GM19455 (cell line): ENCODE measurements around the gene ZBTB7C.

Experiments used
- ATAC-seq: cut with Tn5 transposase; IDR thresholded peaks from one replicate; pipeline ENCODE4 v1.9.1; 2021; ENCODE audit not compliant: unreplicated experiment

ZBTB7C gene

DNA sequence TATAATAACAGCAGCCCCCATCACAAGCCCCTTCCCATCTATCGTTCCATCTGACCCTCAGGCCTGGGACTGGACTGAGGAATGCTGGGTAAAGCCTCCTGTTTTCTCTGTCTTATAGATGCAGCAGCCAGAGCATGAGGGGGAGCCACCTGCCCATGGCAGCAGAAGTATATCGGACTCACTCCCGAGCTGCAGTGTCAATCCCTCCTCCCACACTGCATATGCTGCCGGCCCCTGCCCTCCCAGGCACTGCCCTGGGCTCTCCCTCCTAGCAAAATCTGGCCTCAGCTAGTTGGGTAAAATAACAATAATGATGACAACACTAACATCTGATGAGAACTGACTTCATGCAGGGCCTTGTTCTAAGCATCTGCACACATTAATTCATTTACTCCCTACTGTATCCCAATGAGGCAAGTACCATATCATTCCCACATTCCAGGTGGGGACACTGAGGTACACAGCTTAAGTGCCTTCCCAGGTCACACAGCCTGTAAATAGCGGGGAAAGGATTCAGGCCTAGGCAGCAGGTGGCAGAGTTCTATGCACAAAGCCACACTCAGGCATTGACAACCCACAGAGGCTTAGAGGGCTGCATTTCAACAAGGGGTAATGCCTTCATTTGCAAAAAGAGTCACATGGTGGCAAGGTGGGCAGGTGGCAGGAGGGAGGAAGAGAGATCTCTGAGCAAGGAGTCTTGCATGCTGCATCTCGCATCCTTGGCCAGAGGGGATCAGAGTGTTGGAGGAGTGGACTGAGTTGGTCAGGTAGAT is 190.0 kb downstream of the ZBTB7C start:
- ATAC-seq, result no peak

DNA sequence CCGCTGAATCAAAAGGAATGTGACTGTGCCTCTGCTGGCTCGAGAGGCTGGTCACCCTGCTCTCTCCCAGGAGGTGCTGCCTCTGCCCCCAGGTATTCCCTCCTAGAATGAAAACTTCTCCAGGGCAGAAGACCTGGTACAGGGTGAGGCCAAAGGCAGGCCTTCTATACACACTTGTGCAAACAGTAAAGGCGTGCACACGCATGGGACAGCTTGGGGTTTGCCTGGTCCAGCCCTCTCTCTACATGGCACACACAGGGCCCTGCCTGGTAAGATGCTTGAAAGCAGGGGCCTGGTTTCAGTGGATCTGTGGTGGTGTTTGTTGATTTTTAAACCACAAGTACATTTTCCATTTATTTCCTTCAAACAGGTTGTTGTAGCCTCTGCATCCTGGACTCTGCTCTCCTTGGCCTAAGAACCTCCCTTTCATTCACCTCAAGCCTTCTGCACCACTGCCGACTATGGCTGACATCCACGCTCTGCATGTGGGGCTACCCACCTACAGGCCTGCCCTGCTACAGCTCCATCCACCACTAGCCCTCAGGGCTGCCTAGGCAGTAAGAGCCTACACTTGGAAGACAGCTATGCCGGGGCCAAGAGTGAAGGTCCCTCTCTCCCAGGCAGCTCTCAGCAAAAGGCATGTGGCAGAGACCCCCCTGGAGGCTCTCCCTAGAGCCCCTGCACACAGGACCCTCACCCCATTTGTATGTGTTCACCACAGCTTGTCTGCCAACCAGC is 190.7 kb downstream of the ZBTB7C start:
- ATAC-seq, result no peak

DNA sequence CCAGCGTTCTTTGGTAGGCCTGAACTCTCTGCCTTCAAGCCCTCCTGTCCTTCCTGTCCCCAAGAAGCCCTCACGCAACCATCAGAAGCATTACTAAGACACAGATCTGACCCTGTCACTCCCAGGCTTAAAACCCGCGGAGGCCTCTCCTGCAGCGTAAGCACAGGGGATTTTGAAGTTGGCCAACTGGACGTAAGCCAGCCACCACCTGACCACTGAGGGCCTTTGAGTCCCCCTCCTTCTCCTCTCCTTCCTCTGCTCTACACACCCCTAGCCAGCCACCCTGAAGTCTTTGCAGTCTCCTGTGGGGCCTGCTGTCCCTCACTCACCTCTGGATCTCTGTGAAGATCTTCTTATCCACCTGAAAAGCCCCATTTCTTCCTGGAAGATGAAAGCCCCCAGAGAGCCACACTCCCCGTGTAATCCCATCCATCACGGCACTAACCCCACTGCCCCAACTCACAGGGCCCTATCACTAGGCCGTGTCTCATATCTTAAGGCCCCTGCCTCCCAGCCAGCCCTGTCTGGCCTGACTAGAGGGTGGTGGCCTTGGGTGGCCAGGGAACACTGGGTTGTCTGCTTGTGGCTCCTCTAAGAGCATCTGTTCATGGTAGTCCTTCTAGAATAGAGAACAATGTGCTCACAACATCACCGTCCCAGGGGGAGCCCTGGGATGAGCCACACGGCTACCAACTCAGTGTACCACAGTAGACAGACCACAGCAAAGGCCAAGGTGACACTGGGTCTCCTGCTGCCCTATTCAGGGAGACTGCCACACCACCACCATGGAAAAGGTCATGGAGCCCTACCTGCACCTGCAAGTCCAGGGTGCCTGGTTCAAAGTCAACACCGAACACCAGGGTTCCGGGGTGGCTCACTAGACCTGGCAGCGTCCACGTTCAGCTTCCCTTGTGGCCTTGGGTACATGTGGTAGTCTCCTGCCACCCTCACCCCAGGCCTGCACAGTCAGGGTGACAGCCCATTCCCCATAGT is 191.6 kb downstream of the ZBTB7C start:
- ATAC-seq, result no peak

DNA sequence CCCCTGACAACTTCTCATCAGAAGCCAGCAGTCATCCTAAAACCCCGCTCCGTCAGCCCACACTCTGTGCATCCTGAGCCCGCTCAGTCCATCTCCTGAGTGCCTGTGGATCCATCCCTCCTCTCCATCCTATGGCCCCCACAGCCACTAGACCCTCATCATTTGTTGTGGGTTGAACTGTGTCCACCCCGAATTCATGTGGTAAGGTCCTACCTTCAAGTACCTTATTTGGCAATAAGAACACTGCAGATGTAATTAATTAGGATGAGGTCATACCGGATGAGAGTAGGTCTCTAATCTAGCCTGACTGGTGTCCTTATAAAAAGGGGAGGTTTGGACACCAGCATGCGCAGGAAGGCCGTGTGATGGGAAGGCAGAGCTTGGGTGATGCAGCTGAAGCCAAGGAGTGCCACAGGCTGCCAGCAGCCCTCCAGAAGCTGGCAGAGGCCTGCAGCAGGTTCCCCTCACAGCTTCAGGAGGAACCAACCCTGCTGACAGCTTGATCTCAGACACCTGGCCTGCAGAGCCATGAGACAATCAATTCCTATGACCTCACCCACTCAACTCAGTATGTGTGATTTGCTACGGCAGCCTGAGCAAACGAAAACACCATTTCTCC is 192.4 kb downstream of the ZBTB7C start:
- no peak for ATAC-seq

DNA sequence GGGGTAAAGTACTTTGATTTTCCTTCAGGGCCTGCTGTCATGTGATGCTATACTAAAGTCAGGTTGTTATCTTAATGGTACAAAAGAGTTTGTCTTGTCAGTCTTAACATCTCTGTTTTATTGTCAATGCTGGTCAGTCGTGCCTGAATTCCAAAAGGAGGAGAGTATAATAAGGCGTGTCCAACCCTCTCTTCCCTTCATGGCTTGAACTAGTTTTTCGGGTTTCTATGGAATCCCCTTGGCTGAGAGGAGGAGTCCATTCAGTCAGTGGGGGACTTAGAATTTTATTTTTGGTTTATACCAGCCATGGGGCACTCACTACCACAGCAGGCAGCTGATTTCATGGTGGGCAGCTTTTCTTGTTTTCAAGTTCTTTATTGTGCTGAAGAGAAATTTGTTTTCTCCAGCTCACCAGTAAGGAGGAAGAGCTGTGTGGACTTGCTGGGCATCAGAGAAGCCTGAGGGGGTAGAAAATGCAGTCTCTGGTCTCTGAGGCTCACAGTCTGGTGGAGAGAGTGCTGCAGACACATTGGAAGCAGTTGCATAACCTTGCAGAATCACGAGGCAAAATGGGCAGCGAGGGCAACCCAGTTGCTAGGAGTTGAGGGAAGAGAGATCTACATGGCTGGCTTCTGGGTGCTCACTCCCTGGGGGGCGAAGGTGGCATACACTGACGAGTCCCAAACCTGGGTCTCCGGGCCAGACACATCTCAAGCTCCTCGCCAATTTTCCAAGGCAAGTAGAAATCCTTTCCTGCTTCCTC is 193.1 kb downstream of the ZBTB7C start:
- no peak for ATAC-seq

DNA sequence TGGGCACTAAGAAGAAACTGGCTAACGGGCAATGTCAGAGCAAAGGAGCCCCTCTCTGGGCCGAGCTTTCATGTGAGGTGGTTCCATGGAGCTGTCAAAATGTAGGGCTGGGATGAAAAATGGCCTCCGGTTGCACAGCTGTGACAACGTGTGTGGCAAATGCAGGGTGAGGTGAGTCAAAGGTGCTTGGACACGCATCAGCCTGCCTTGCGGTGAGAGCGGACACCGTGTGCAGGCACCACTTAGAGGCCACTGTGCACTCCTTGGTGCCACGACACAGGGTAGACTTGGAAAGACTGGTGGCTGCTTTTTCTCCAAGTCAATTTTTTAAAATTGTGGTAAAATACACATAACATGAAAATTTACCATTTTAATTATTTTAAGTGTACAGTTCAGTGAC is 195.4 kb downstream of the ZBTB7C start:
- no peak for ATAC-seq

DNA sequence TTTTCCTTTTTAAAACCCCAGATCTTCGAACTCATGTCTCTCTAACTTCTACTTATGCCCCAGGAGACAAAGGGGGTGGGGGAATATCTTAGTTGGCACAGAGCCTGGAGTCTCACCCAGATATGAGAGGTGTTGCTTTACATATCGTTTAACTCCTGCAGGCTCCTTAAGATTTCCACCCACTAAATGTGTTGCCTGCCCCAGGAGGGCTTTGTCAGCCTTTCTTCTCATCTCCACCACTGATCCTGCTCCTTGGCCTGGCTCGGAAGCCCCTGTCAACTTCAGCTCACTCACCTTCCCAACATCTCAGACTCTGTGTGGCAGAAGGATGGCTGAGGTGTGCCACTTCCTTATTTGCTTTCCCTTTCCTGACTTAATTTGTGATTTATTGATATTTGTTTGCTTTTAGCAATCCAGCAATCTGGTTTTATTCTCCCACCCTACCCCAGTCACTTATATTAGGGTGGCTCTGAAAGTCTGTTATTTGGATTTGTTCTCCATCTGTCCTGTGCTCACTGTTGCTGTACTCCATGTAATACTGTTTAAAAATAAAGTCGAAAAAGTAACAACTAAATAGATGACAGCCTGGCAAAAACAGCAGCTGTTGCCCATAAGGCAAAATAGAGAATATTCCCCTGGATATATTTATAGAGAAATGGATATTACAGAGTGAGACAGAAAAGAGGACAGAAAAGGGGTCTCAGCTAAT is 200.6 kb downstream of the ZBTB7C start:
- no peak for ATAC-seq

DNA sequence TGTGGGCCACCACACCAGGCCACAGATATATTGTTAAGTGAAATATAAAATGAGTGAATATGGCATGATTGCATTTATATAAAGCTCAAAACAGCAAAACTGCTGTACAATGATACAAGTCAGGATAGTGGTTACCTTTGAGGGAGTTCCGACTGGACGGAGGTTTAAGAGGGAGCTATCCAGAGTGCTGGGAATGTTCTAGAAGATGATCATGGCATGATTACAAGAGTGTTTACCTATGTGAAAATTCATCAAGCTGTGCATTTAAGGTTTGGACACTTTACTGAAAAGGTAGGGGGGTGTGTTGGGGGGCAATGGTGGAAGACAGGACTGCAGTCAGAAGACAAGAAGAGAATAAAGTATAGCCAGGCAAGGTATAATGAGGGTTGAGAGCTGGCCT is 201.4 kb downstream of the ZBTB7C start:
- ATAC-seq, result no peak

DNA sequence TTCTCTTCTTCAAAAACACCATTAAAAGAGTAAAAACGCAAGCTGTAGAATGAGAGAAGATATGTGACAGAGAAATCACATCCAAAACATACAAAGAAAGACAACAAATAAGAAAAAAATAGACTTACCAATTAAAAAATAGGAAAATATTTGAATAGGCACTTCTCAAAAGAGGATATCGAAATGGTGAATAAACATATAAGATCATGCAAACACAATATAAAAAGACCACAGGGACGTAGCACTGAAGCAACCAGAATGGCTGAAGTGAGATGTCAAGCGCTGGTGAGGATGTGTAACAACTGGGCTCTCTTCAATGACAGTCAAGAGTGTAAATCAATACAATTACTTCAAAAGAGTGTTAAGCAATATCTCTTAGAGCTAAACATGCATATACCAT is 202.3 kb downstream of the ZBTB7C start:
- no peak for ATAC-seq

DNA sequence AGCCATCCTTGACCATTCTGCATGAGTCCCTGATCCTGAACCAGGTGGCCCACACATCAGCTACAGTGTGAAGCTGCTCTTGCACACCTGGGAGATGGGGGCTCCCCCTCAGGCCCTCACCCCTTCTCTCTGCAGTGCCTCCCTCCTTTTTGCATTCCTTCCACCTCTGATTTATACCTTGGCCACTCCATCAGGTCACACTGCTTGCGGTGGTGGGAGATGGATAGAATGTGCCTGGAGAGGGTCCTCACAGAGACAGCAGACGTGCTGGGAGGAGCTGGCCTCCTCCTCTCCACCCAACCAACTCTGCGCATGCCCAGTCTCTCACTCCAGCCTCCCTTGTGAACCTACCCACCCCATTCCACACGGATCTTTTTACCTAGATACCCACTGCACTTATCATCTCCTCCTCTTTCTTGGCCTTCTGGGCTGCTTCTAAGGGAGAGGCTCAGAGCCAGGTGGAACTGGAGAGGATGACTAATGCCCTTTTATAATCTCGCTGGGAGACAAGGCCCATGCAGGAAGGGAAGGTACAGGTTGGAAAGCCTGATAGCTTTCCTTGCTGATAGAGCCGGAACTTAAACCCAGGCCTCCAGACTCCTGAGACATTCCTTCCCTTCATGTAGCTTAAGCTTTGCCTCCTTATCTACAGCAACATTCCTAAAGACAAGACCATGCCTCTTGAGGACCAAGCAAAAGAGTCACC is 205.1 kb downstream of the ZBTB7C start:
- no peak for ATAC-seq

DNA sequence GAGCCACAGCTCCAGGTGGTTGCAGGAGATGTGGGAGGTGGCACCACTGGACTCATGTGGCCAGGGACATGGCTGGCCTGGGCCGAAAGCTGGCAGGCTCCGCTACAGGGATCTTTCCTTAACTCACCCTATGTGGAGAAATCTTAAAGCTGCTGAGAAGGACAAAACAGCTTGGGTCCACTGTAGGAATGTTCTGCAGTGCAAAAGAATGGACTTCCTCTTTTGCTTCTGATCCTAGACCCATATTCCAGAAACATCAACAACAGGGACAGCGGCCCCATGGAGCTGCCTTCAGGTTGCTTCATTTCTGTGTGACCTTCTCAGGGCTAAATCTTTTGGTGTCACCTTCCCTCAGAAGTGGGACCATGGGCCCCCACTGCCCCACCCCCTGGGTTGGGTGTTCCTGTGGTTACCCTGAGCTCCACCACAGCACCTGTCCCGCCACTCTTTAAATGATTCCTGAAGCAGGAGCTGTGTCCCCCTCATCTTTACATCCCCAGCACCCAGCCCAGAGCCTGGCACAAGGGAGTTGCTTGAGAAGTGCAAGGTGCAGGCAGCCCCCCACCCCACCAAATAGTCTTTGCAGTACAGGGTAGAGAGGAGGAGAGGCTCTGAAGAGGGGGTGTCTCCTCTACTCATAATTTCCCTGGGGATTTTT is 205.8 kb downstream of the ZBTB7C start:
- ATAC-seq, result no peak

DNA sequence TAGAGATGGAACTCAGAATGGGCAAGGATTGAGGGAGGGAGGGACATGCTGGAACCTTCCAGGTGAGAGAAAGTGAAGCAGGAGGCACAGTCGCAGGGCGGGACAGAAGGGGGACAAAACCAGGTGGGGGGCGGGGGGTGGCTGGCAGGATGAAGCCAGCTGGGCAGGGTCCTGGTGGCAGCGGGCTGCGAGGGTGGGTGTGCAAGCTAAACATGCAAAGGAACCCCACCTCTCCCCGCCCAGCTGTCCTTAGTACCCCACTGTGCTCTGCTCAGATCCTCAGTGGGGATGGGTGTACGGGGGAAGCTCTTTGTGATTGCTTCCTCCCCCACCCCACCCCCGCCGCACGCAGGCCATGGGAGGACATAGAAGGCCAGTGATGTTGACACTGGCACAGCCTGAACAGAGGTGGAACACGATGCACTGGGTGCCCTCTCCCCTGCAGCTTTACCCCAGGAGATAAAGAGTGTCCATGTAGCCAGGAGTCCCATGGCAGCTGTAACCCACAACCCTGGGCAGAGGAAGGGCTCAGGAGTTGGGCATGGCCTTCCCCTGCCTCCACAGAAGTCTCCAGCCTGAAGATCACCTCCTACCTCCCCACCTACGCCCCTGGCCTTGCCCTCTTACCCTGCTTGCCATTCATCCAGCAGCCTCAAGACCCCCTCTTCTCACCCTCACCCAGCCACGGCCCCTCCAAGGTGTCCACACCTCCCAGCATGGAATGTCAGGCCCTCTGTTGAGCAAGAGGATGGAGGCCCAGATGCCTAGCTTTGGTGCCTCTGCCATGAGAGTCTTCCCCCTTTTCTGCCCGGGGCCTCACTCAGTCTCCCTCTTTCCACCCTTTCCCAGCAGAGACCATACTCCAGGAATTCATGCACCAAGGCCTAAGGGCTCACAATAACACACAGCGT is 206.6 kb downstream of the ZBTB7C start:
- no peak for ATAC-seq

DNA sequence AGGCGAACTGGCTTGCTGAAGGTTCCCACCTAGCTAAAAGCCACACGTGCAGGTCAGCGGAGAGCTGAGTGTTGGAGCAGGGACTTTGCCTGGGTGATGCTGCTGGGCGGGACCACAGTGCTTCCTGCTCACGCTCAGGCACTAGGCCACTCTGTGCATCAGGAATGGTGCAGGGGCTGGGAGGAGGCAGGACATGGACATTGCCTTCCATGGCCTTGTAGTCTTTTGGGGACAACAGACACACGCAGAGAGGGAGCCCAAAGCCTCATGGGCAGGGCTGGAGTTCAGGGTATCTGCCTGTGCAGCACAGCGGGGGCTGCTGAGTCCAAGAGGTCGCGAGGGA is 207.2 kb downstream of the ZBTB7C start:
- ATAC-seq, result no peak

DNA sequence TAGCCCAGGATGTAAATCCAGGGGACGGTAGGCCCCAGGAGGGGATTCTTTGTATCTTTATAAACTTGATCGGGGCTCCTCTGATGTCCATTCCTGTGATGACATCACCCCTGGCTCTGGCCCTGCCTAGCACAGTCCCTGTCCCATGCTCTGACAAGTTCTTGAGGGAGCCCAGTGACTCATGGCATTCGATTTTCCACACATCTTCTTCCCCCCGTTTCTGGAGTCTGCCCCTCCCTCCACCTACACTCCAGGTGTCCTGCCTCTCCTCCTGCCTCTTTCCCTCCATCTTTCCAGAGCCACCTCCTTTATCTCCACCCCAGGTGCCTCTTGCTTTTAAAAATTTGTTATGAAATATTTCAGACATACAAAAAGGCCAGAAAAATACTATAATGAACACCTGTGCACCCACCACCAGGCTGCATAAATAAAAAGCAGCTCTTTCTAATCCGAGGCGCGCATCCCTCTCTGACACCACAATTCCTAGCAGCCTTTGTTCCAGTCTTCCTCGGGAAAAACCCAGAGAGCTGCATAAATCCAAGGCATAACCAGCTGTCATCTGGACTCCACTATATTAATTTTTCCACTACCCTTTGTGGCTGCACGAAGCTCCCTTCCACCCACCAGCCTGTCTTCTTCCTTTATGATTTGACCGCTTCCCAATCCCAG is 207.7 kb downstream of the ZBTB7C start:
- no peak for ATAC-seq

DNA sequence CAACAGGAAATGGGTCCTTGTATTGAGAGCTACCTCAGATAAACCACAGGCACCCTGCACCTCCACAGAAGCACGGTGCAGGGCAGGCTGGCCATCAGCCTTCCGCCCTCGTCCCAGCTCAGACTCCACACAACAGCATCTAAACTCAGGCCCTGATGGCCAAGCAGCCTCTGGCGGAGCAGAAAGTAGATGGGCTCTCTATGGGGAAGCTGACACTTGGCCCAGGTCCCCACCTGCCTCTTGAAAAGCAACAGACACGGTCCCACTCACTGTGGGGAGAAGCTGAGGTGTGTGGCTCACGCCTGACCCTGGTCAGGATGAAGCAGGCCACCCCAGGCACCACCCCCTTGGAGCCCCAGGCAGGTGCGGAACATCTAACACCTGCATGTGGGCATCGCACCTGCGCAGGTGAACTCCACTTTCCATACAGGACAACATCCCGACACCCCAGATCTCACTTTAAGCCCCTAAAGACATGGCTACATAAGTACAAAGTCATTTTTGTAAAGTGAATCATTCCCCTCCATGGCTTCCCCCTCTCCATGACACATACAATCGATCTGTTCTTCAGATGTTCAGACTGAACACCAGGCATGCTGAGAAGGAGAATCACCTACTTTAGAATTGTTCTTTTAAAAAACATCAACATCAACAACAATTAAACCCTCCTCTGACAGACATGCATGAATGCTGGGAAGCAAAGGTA is 208.4 kb downstream of the ZBTB7C start:
- ATAC-seq, result no peak

DNA sequence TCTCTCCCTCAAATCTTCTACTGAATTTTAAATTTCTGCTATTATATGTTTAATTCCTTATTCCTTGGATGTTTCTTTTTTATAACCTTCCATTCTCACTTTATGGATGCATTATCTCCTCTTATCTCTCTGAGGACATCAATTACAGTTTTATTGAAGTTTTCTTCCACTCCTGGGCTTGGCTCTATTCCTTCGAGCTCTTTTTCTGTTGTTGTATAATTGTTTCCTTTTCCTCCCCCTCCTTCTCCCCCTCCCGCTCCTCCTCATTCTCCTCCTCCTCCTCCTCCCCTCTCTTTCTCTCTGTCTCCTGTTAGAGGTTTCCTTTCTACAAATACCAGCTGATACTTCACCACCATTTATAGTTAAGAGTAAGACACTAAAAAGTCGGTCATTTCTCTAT is 209.8 kb downstream of the ZBTB7C start:
- no peak for ATAC-seq
